ENCODE results near the gene CCS.

DNA sequence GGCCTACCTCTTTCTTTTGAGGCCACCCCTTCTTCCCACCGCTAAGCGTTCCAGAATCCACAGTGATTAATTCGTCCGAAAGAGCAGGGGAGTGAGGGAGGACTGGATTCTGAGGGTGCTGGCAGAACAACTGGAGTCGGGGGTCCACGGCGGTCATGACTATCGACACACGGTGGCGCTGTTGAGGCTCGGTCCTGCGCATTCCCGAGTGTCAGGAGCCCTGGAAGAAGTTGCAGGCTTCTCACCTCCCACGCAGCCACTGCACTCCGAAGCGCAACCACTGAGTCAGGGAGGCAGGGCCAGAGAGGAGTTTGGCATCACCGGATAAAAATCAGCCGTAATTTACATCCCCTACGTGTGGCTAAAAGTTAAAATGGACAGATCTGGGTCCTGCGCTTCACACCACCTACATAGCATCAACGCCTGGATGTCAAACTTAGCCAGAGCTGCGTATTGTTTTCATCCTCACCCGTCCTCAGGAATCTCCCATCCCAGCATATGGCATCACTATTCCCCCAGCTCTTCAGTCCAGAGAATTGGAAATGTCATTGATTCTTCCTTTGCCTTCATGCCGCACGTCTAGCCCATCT lies 13.9 kb upstream of the CCS start:
- TF ChIP-seq, protein P1, sequence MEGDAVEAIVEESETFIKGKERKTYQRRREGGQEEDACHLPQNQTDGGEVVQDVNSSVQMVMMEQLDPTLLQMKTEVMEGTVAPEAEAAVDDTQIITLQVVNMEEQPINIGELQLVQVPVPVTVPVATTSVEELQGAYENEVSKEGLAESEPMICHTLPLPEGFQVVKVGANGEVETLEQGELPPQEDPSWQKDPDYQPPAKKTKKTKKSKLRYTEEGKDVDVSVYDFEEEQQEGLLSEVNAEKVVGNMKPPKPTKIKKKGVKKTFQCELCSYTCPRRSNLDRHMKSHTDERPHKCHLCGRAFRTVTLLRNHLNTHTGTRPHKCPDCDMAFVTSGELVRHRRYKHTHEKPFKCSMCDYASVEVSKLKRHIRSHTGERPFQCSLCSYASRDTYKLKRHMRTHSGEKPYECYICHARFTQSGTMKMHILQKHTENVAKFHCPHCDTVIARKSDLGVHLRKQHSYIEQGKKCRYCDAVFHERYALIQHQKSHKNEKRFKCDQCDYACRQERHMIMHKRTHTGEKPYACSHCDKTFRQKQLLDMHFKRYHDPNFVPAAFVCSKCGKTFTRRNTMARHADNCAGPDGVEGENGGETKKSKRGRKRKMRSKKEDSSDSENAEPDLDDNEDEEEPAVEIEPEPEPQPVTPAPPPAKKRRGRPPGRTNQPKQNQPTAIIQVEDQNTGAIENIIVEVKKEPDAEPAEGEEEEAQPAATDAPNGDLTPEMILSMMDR (conservative IDR thresholded peaks at IDR 0.05; ENCODE audit: low read length), result peak; percentile 91
- no peak for TF ChIP-seq EZH2phosphoT487 (IDR thresholded peaks at IDR 0.05; ENCODE audit: borderline replicate concordance, low read depth, low read length)
